Uterus (tissue), 4 donors: ENCODE results near the gene VIM. TPM values are rescaled to one million over a fixed set of nuclear protein-coding genes. Genes with fewer than 3 reads are reported as not detected.

Source experiments
- DNase-seq, 2 donors: peaks; one replicate each; pipeline ENCODE4 v3.0.0-alpha.2; 2019 to 2020
- H3K27ac ChIP-seq, 2 donors: fragments of 200-600 bp; sonication (generic); 1 replicate in 1 of 2; 2 replicates in 1 of 2; pipeline ENCODE4 v1.5.1; 2016 to 2018
- H3K27me3 ChIP-seq, 2 donors: fragments of 200-600 bp; sonication (generic); one replicate each; pipeline ENCODE4 v1.5.1; 2018 to 2019; ENCODE audit warnings: control low read depth in 1 of 2
- H3K36me3 ChIP-seq, 2 donors: fragments of 200-600 bp; sonication (generic); one replicate each; pipeline ENCODE4 v1.5.1; 2019; ENCODE audit warnings: control low read depth in 1 of 2
- H3K4me1 ChIP-seq, 2 donors: fragments of 200-600 bp; sonication (generic); one replicate each; pipeline ENCODE4 v1.5.1; 2018 to 2019; ENCODE audit warnings: control low read depth in 1 of 2
- H3K4me3 ChIP-seq, 2 donors: fragments of 200-600 bp; sonication (generic); 1 replicate in 1 of 2; 2 replicates in 1 of 2; pipeline ENCODE4 v1.5.1; 2018 to 2019; ENCODE audit warnings: mild to moderate bottlenecking in 1 of 2
- H3K9me3 ChIP-seq, 2 donors: fragments of 200-600 bp; sonication (generic); one replicate each; pipeline ENCODE4 v1.5.1; 2019; ENCODE audit warnings: control low read depth in 1 of 2
- POLR2A ChIP-seq, 2 donors: fragments of 450-650 bp; IDR thresholded peaks; one replicate each; pipeline ENCODE4 v1.6.1; 2016; ENCODE audit warnings: antibody characterized with exemption in 2 of 2, mild to moderate bottlenecking in 1 of 2, moderate library complexity in 1 of 2
- intact Hi-C: fragments of 100-400 bp; cut with DNase I; formaldehyde crosslinking; loops from one replicate; pipeline ENCODE4 v1.15.1; 2023; ENCODE audit warnings: low total_unique reads
- total RNA-seq, 4 donors: library from RNA; depleted of rRNA in 3 of 4; stranded (reverse); fragments of >200 nt in 3 of 4; gene quantifications; one replicate each; pipeline versions ENCODE4 v1.1.0 to v1.2.4, GENCODE V29; 2014 to 2023
- TF ChIP-seq, protein P1 (sequence below), 4 experiments: fragments of 200-600 bp in 2 of 4; fragments of 450-650 bp in 2 of 4; sonication (generic) in 2 of 4; IDR thresholded peaks; one replicate each; pipeline ENCODE4 v1.5.1; 2016 to 2019; ENCODE audit warnings: antibody characterized with exemption in 4 of 4, mild to moderate bottlenecking in 2 of 4, moderate library complexity in 1 of 4
- donor health status: DM: yes; HTN: yes; CAD: no.

VIM gene
- total RNA-seq, 4 donors from 2014 or later: 1,892 to 2,495 (median 2,052) TPM

DNA sequence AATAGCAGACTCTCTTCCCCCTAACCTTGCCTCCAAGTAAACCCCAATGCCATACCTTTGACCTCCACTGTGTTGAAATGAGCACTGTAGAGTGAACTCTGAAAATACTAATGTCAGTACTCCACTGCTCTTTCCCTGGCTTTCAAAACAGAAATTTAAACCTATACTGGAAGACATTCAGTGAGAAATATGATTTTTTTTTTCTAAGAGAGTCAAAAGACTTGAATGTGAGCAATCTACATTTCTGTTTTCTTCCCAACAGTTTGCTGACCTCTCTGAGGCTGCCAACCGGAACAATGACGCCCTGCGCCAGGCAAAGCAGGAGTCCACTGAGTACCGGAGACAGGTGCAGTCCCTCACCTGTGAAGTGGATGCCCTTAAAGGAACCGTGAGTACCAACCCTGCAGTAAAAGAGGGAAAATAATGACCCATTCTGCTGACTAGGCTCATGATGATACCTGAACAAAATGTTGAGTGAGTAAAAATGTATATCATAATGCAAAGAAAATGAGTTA is 6.4 kb downstream of the VIM start:
- Histone ChIP-seq H3K4me1 (peaks cover 5 to 7% of the 10 kb centered on the region in 2 donors), H3K9me3 (no peaks in the 10 kb centered on the region), H3K36me3 (no peaks in the 10 kb centered on the region), H3K27me3 (no peaks in the 10 kb centered on the region), H3K27ac (peak overlapping the region; percentile 100), H3K4me3 (no peak overlapping the region)
- TF ChIP-seq, protein P1, sequence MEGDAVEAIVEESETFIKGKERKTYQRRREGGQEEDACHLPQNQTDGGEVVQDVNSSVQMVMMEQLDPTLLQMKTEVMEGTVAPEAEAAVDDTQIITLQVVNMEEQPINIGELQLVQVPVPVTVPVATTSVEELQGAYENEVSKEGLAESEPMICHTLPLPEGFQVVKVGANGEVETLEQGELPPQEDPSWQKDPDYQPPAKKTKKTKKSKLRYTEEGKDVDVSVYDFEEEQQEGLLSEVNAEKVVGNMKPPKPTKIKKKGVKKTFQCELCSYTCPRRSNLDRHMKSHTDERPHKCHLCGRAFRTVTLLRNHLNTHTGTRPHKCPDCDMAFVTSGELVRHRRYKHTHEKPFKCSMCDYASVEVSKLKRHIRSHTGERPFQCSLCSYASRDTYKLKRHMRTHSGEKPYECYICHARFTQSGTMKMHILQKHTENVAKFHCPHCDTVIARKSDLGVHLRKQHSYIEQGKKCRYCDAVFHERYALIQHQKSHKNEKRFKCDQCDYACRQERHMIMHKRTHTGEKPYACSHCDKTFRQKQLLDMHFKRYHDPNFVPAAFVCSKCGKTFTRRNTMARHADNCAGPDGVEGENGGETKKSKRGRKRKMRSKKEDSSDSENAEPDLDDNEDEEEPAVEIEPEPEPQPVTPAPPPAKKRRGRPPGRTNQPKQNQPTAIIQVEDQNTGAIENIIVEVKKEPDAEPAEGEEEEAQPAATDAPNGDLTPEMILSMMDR (IDR thresholded peaks at IDR 0.05): no peak
- TF ChIP-seq POLR2A (IDR thresholded peaks at IDR 0.05): no peak
- DNase-seq: no peak
- intact Hi-C loops: no loop called here

DNA sequence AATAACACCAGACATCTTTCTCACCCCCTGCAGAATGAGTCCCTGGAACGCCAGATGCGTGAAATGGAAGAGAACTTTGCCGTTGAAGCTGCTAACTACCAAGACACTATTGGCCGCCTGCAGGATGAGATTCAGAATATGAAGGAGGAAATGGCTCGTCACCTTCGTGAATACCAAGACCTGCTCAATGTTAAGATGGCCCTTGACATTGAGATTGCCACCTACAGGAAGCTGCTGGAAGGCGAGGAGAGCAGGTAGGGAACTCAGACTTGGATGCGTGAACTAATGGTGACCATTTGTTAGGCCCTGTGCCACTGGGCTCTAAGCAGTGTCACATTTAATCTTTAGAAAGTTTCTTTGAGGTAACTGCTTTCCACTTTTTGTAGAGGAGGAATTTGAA is 7.1 kb downstream of the VIM start:
- DNase-seq: no peak
- H3K36me3 ChIP-seq: no peaks in the 10 kb centered on the region
- TF ChIP-seq POLR2A (IDR thresholded peaks at IDR 0.05): no peak
- TF ChIP-seq, protein P1 (IDR thresholded peaks at IDR 0.05): no peak
- no peak overlapping the region for H3K4me3 ChIP-seq
- intact Hi-C loops: no loop called here
- no peaks in the 10 kb centered on the region for H3K27me3 ChIP-seq
- H3K9me3 ChIP-seq: no peaks in the 10 kb centered on the region
- H3K4me1 ChIP-seq: peaks cover 5 to 7% of the 10 kb centered on the region in 2 donors
- peak overlapping the region; percentile 38 to 100 for H3K27ac ChIP-seq

DNA sequence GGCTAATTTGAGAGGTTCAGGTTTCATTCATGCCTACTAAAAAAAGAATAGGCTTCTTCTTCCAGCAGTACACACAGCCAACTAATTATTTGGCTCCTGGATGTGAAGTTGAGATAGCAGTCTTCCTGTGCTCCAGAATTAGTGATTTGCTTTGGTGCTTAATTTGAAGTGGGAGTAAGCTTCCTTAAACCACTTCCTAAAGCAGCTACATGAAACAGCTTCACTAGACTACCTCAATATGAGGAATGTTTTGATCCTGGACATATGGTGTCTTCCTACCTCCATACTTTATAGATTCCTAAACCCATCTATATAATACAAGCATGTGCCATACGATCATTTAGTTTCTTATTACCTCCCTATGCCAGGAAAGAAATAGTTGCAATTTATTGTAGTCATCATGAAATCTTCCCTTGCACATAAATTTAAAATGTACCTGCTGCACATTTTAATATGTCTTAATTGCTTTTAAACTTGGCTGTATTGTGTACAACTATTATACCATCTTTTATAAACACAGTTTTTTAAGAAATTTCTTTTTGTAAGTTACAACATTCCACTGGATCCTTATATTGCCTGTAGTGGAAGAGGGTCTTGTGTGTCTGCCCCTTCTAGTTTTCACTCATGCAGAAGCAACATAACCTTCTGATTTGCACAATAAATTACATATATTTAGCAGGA is 8.6 kb downstream of the VIM start:
- peaks cover 5 to 7% of the 10 kb centered on the region in 2 donors for H3K4me1 ChIP-seq
- no peaks in the 10 kb centered on the region for H3K36me3 ChIP-seq
- no peaks in the 10 kb centered on the region for H3K9me3 ChIP-seq
- TF ChIP-seq POLR2A (IDR thresholded peaks at IDR 0.05): no peak
- TF ChIP-seq, protein P1 (IDR thresholded peaks at IDR 0.05): no peak
- H3K27me3 ChIP-seq: no peaks in the 10 kb centered on the region
- no peak for DNase-seq
- no peak overlapping the region for H3K4me3 ChIP-seq
- peak overlapping the region; percentile 38 to 100 for H3K27ac ChIP-seq
- intact Hi-C loops: no loop called here

DNA sequence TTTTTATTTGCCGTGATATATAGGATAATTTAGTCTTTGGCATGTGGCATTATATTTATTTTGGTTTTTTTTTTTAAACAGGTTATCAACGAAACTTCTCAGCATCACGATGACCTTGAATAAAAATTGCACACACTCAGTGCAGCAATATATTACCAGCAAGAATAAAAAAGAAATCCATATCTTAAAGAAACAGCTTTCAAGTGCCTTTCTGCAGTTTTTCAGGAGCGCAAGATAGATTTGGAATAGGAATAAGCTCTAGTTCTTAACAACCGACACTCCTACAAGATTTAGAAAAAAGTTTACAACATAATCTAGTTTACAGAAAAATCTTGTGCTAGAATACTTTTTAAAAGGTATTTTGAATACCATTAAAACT is 9.1 kb downstream of the VIM start:
- intact Hi-C loops: no loop called here
- Histone ChIP-seq H3K36me3 (no peaks in the 10 kb centered on the region), H3K9me3 (no peaks in the 10 kb centered on the region), H3K4me1 (peaks cover 5 to 7% of the 10 kb centered on the region in 2 donors), H3K27ac (no peak overlapping the region), H3K27me3 (no peaks in the 10 kb centered on the region), H3K4me3 (no peak overlapping the region)
- TF ChIP-seq POLR2A (IDR thresholded peaks at IDR 0.05): no peak
- TF ChIP-seq, protein P1 (IDR thresholded peaks at IDR 0.05): no peak
- DNase-seq: no peak

DNA sequence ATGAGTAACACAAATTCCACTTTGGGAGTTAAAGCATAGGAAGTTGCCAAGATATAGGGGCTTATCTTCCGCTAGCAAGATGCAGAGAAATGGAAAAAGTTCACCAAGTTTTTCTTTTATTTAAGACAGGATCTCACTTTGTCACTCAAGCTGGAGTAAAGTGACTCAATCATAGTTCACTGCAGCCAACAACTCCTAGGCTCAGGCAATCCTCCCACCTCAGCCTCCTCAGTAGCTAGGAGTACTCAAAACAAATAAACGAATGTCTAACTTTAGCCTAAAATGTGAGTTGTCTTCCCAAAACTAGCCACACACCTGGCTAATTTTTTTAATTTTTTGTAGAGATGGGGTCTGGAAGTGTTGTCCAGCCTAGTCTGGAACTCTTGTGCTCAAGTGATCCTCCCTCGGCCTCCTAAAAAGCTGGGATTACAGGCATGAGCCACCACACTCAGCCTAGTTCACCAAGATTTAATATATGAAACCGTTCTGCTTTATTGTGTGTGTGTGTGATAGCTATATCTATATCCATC is 9.9 kb downstream of the VIM start:
- Histone ChIP-seq H3K4me3 (no peak overlapping the region), H3K27me3 (no peaks in the 10 kb centered on the region), H3K9me3 (no peaks in the 10 kb centered on the region), H3K27ac (no peak overlapping the region), H3K4me1 (peaks cover 5 to 7% of the 10 kb centered on the region in 2 donors), H3K36me3 (no peaks in the 10 kb centered on the region)
- intact Hi-C loops: no loop called here
- DNase-seq: no peak
- TF ChIP-seq, protein P1 (IDR thresholded peaks at IDR 0.05): no peak
- no peak for TF ChIP-seq POLR2A (IDR thresholded peaks at IDR 0.05)
